DMS153 treated with DMSO at 0.1 percent for 48 hours (cell line): ENCODE data around the gene SLC8A1.

Experiments
- DNase-seq: peaks from one replicate; lab custom pipeline; 2025; ENCODE audit not compliant: unreplicated experiment; lab: John Stamatoyannopoulos, UW

SLC8A1 gene

DNA sequence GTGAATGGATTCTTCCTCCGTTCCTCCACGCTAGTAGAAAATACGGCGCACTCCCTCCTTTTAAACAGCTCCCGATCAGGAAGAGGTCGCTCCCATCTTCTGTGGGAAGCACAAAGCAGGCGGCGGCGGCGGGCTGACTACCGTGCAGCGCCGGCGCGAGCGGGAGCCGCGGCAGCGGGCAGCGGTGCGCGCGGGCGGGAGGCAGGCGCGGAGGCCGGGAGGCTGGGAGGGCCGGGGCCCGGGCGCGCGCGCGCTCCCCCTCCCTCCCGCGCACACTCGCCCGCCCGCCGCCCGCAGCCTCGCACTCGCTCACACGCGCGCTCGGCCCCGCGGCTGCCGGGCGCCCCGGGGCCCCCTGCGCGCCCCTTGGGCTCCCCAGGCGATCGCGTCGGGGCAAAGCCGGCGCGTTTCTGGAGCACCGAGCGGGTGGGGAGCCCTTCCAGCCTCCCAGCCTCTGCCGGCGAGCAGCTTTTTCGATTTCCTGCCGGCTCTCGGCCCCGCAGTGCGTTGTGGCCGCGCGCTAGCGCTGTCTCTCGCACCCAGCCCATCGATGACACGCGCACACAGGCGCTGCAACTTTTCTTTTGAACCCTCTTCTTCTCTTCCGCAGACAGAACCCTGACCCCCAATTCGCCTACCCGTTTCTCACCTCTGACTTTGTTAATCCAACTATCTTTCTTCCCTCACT, at the start of gene SLC8A1:
SLC8A1 (minus strand) TSS at position 173 of the 688 bp plus-strand sequence.
- DNase-seq, result peak; percentile 35

DNA sequence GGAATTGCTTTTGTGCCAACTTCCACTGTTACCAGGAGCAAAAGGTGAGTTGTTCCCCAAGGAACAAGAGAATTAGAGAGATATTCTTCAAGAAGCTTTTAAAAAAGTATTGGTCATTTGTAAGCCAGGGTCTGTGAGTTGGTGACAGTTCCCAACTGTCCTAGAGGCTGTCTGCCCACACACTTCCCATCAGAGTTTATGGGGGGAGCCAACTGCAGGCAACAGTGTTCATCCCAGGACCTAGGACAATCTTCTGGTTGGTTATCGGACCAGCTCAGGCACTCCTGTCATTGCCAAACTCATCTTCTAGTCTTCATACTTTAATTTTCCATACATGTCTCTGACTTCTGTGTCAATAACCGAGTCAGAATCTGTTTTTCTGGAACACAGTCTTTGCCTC, 47.5 kb upstream of the SLC8A1 start:
- no peak for DNase-seq

DNA sequence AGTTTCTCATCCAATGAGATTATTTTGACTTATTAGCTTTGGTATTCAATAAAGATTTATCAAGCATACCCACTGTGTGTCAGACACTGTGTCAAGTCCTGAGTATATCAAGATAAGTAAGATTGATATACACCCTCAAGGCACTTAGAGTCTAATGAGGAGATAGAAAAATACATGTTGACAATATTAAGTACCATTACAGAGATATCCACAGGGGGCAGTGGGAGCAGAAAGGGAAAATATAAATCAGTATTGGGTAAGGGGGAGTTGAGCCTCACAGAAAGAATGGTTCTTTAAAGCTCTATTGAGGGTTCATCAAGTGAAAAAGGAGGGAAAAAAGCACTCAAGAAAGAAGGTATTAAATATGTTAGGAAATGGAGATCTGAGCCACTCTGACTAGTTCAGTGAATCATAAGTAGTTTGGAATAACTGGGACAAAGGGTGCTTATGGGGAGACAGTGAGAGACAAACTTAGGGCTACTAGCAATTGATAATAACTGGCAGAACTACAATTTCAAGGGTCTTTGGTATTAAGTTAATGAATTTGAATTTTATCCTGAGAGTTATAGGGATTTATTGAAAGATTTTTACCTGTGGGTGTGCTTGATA, 45.5 kb upstream of the SLC8A1 start:
- DNase-seq, result no peak

DNA sequence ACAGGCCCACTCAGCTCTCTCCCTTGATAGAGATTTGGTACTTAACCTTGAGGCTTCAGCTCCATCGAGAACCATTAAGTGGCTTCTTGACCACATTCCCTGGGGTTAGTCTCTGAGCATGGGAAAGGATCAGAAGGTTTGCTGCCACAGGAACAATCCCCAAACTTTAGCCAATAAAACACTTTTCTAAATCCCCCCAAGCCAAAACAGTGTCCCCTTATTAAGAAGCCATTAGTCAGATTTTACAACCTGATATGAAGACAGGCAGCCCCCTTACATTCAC, 37.7 kb upstream of the SLC8A1 start:
- DNase-seq, result no peak

DNA sequence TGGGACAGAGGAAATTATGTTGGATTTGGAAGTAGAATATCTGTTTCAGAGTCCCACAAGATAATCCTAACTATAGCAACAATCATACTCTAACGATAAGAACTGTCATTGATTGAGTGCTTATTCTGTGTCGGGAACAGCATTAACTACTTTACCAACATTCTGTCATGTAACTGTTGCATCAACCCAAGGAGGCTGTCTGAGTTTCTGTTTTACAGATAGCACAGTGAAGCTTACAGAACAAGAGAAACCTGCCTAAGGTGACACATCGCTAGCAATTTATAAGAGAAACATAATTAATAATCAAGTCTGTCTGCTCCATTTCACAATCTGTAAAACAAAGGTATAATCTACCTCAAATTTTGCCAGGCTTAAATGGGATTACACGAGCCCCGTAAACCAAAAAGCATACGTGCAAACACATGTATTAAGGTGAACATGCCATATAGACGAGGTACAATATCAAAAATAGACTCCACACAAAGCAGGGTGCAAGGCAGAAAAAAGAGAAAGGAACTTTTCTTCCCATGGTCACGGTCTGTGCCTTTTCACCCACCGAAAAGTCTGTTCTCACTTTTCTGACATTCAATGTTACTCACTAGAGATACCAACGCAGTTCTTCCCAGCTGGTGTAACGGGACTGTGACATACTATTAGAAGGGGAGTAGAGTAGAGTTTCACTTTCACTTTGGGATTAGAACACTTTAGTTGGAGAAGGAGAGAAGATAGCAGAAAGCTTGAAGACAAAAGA, 37.2 kb upstream of the SLC8A1 start:
- DNase-seq, result no peak

DNA sequence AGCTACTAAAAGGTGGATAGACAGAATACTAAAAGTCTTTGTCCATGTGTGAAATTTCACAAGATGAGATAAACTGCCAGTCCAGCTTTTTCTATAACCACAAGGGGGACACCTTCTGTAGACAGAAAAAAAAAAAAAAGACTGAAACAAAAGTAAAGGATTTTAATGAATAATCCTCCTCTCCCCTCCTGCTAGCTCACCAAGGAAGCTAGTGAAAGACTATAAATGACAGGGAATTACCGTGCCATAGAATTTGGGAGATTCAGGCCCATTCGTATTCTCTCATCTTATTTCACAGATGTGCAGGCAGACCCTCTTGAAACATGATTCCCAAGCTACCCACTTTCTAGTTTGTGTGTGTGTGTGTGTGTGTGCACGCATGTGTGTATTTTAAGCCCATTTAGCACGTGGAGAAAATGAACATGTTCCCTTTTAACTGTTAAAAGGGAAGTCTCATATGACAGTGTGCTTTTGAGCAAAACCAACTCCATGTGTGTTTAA, 36.3 kb upstream of the SLC8A1 start:
- DNase-seq, result peak; percentile 15

DNA sequence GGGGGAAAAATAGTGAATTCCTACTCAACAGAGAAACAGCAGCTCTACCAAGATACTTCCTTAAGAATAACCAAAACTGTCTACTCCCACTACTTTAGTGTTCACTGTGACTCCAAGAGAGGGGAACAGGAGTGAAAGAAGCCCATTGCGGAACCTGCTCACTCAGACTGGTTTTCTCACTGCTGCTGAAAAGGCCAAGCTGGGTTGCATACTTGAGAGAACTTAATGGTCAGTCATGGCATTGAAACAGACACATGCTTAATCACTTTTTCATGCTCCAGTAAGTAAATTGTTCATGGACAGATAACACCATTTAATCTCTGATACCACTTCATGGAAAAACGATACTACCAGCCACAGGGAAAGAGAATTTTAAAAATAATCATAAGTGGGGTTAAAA, 35.7 kb upstream of the SLC8A1 start:
- DNase-seq, result no peak

DNA sequence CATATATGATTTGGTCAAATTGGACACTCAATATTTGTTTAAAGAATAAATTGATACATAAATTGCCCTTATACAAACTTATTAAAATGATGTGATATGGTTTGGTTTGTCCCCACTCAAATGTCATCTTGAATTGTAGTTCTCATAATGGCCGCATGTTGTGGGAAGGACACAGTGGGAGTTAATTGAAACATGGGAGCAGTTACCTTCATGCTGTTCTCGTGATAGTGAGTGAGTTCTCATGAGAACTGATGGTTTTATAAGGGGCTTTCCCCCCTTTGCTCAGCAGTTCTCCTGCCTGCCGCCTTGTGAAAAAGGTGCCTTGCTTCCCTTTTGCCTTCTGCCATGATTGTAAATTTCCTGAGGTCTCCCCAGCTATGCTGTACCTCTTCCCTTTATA, 34.0 kb upstream of the SLC8A1 start:
- no peak for DNase-seq

DNA sequence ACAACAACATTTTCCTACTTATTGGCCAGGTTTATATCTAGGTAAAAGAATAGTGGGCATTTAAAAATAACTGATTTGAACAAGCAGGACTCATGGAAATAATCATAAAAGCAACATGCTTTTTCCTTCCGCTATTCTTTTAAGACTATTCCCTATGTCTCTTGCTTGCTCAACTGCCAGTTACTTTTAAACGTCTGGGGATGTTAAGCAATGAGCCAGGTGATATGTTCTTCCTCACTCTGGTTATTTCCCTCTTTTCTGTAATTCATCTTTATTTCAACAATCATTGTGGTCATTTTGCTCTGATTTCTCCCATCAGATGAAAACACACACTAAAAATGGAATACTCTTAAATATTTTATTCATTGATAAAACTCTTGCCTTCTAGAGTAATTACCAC, 33.4 kb upstream of the SLC8A1 start:
- no peak for DNase-seq

DNA sequence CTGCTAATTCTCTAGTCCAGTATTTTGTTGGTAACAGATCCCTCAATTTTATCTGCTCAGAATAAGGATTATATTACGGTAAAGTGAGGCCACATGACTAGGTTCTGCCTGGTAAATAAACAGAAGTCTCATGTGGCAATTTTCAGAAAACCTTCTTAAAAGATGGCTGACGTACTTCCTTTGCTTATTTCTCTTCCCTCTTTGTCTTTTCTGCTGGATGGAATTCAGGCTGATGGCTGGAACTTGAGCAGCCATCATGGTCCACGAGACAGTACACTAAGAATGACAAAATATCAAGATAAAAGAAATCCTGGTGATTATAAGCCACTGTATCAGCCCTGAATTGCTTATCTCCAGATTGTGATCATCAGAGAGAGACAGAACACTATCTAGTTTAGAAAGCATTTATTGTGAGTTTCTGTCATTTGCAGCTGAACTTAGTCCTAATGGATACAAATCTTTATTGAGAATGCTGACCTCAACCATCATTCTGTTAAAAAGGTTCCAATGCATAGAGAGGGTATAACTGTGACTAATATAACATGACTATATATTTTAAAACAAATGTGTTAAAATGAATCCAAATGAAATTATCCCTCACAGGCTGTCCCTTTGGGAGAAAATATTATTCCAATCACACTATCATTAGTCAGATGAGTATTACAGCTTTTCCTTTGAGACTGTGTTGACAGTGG, 31.8 kb upstream of the SLC8A1 start:
- DNase-seq, result no peak

DNA sequence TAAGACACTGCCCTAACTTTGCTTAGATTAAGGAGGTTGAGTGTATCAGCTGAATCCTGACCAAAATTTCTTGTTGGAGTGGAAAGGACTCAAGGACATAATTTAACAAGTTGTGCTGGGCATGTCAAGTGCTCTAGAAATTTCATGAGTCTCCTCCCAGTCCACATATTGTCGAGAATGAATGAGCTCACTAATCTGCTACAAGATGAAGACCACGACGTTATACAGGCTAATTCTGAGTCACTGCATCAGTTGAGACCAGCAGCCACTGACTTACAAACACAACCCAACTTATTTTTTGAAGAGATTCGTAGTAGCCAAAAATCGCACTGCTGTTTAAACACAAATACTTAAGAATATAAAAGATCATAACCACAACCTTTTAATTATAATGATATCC, 28.7 kb upstream of the SLC8A1 start:
- DNase-seq, result no peak

DNA sequence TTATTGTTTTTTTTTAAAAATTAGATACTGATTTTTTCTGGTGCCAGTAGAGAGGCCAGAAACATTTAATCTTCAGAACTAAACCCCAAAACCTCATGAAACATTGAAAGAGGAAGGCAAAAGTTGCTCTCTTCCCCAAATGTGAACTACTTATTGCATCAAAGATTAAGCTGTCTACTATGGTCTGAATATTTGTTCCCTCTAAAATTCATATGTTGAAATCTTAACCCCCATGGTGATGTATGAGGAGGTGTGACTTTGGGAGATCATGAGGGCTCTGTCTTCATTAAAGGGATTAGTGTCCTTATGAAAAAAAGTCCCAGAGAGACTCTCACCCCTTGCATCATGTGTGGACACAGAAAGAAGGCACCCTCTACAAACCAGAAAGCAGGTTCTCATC, 28.2 kb upstream of the SLC8A1 start:
- no peak for DNase-seq

DNA sequence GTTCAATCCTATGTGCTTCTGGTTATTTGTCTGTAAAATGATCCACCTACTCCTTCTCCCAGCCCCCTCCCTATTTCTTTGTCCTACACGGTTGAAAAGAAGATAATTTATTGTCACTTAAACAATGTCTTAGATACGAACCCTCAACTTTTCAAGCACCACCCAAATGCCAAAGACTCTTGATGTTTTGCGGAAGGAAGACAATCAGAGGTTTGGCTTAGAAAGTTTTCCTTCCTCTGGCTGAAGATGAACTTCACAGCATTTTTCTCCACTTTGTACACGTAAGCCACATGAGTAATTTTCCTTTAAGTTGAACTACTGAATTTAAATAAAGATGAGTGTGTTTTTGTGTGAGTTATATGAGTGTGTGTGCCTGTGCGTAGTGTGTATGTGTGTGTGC, 25.5 kb upstream of the SLC8A1 start:
- DNase-seq, result no peak

DNA sequence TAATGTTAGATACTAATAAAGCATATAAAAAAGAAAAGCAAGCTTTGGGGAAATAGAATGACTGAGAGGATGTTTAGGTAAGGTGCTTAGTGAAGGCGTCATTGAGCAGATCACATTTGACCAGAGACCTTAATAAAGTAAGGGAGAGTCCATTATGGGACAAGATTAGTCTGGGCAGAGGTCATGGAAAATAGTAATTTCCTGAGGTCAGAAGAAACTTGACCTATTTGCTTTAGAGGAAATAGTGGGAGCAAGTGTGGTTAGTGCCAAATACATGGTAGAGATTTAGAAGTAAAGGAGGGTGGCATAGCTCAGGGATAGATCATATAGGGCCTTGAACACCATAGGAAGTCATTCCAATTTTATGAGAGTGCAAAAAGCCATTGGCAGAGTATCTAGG, 24.5 kb upstream of the SLC8A1 start:
- no peak for DNase-seq

DNA sequence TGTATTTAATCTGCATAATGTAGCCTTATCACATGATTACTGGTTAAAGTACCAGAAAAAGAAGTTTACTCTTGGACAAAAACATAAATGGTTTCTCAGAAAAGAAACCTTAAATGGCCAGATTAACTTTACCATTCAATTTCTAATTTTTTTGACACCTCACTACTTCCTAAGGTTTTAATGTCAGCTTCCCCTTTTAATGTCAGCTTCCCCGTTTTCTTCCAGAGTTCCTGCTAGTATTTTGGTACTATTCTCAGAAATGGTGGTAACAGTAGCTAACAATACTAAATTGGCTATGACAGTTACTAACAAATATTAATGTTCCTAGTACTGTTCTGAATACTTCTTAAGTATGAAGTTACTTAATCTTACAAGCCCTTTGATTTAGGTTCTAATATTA, 22.4 kb upstream of the SLC8A1 start:
- no peak for DNase-seq

DNA sequence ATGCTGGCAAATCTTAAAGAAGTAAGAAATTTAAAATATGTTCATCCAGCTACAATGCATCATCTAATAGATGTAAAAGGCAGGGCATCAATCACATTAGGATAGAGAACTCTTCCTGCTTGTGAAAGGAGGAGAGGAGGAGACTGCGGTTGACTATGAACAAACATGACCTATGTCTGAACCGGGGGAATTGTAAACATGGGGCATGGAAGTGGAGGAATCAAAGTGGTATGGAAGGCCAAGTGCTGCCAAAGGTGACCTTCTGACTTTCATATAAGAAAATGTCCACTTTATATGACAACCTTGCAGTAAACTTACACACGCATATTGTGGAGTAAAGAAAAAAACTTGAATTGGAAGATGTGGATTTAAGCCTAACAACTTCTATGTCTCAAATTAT, 20.0 kb upstream of the SLC8A1 start:
- no peak for DNase-seq

DNA sequence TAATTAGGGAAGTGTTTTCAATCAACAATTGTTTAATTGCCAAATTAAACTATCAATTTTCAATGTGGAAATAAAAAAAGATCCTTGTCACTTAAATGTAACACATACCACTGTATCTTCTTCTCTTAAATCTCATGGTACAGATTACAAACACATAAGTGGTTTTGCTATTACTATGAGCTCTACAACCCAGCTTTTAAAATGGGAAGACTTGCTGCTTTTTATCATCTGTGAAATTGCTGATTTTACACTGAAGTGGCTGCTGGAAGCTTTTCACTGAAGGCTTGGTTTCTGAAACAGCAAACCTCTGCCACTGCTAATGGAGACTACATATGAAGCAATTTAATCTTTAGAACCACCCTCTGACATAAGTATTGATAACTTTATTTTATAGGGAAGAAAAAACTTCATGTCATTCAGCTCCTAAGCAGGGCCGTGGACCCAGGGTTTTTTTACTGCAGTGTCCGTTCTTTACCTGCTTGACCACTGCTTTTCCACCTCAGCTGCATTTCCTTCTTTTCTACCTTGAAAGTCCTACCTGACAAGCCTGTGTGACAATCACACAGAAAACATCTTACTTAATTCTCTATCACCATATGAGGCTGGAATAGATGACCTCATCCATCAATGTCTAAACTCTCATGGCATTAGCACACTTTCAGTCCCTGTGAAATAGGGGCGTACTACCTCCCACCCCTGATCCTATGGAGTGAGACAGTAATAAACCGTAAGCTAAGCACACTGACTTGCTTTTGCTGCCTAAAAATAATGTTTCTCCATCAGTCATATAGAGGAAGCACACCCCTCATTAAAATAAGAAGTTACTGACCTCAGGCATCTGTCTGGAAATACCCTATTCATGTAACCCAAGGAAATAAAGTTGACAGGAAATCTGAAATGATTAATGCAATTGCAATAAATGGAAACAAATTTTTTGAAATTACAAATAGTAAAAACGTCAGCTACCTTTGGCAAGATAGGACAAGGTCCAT, 19.2 kb upstream of the SLC8A1 start:
- no peak for DNase-seq

DNA sequence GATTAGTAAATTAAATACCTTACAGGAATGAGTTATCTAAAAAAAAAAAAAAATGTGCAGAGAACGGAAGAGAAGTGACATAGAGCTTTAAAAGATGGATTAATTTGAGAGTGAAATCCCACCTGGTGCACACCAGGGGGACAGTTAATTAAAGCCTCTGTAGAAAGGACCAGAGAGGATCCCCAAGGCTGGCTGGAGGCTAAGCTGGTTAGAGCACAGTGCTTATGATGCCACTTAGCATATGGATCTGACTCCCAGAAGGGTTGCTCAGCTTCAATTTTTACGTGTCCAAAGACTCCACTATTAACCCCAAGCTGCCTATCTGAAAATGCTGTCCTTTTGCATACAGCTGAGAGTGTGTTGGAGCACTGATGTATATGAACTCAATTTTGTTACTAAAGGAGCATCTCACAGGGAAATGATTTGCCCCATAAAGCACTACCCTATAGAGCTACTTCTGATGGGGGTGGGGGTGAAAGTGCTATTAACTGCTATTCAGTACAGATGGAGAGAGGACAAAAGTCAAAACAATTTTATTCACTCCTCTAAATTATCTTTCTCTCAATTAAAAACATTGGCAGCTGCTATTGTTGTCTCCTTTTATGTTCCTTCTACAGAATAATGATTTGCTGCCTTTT, 15.2 kb upstream of the SLC8A1 start:
- DNase-seq, result no peak

DNA sequence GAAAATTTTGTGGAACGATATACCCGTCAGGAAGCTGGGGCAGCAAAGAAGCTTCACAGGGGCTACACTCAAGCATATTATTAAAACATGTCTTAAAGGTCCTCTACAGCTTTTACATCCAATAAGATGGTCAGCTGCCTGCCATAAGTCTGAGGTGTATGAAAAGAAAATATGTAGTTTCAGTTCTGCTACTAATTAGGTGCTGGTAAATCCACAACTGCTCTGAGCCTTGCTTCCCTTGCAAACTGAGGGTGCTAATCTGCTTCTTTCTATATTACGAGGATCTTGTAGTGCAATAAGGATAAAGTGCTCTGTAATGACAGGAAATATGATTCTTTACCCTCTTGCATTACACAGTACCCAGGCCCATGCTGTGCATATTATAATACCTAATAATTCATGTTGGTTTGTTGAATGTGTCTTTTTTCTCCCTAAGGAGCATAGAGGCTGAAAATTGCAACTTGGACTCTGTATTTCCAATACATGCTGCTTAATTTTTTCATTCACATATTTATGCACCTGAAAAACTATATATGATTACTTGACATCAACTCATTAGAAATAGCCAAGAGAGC, 14.5 kb upstream of the SLC8A1 start:
- no peak for DNase-seq

DNA sequence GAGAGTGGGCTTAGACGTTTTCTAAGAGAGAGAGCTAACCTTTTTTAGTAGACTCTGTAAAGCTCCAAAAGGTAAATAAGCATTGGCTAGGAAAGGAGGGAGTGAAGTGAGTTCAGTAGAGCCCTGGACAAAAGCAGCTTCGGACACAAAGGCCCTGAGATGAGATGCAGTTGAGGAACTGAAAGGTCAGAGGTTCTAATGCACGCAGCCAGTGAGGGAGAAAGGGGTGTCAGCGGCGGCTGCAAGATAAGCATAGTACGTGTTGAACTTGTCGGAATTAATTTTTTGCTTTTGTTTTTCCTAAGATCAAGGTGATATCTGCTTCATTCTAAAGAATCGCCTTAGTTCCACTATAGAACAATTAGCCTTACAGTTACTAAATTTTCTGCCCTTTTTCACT, 11.2 kb upstream of the SLC8A1 start:
- no peak for DNase-seq
